Measurements from ENCODE around the gene MECP2.
"Not testable (repeated sequence)": the region's sequence is repeated elsewhere in the genome, so short reads cannot be mapped to it uniquely, and the experiment has no call there.

GRCh38 chrX:153994398-153994797, 103.1 kb downstream of the MECP2 start:
- TF ChIP-seq CTCF, POLR2A (IDR thresholded peaks at IDR 0.05): not testable (repeated sequence)

All from thyroid gland (tissue), 4 donors.